GM12875 (cell line): ENCODE measurements around the gene CCDC43.
"Not testable (repeated sequence)": the region's sequence is repeated elsewhere in the genome, so short reads cannot be mapped to it uniquely, and the experiment has no call there.

Experiments
- H3K4me3 ChIP-seq: one replicate; pipeline ENCODE4 v1.5.1; 2011; ENCODE audit warnings: low read depth, low read length, control low read depth
- TF ChIP-seq, protein P1 (sequence below): IDR thresholded peaks from 2 replicates; pipeline ENCODE4 v1.5.1; 2011; ENCODE audit warnings: low read depth, mild to moderate bottlenecking, control low read depth, inconsistent platforms, low read length, moderate library complexity, borderline replicate concordance; ENCODE audit not compliant: insufficient read depth

The CCDC43 gene

DNA sequence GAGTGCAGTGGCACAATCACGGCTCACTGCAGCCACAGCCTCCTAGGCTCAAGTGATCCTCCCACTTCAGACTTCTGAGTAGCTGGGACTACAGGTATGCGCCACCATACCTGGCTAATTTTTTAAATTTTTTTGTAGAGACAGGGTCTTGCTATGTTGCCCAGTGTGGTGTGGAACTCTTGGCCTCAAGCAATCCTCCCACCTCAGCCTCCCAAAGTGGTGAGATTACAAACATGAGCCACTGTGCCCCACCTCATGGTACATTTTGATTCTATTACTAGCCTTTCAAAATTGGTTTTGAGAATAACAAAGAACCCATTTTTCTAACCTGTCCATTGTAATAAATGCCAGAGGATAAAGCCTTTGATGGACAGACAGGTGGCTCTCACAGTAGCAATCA is 1.4 kb downstream of the CCDC43 start:
- H3K4me3 ChIP-seq: no peak overlapping the region
- TF ChIP-seq, protein P1, sequence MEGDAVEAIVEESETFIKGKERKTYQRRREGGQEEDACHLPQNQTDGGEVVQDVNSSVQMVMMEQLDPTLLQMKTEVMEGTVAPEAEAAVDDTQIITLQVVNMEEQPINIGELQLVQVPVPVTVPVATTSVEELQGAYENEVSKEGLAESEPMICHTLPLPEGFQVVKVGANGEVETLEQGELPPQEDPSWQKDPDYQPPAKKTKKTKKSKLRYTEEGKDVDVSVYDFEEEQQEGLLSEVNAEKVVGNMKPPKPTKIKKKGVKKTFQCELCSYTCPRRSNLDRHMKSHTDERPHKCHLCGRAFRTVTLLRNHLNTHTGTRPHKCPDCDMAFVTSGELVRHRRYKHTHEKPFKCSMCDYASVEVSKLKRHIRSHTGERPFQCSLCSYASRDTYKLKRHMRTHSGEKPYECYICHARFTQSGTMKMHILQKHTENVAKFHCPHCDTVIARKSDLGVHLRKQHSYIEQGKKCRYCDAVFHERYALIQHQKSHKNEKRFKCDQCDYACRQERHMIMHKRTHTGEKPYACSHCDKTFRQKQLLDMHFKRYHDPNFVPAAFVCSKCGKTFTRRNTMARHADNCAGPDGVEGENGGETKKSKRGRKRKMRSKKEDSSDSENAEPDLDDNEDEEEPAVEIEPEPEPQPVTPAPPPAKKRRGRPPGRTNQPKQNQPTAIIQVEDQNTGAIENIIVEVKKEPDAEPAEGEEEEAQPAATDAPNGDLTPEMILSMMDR: no peak

DNA sequence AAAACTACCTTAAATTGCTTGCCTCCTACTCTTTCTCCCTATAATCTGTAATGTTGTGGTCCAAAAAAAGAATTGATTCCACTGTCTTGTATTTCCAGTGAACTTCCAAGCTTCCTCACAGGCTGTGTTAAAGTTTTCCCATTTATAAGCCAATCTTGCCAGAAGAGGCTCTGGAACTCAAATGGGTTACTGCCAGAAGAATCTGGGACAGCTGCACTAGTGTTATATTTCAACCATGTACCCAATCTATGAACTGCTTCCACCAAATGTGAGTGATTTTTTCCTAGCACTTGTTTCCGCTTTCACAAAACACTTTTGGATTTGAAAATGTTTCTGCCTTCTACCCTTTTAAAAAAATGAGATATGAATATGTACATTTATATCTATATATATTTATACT is 1.8 kb downstream of the CCDC43 start:
- TF ChIP-seq, protein P1: no peak
- no peak overlapping the region for H3K4me3 ChIP-seq

DNA sequence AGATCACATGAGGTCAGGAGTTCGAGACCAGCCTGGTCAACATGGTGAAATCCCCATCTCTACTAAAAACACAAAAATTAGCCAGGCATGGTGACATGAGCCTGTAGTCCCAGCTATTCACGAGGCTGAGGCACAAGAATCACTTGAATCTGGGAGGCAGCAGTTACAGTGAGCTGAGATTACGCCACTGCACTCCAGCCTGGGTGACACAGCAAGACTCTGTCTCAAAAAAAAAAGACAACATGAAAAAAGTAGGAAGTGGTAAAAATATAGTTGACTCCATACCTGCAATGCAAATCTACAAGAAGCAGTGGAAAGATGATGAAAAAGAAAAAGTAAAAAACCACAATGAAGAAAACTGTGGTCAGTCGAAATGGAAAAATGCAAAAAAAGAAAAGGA is 6.3 kb downstream of the CCDC43 start:
- H3K4me3 ChIP-seq: not testable (repeated sequence)

DNA sequence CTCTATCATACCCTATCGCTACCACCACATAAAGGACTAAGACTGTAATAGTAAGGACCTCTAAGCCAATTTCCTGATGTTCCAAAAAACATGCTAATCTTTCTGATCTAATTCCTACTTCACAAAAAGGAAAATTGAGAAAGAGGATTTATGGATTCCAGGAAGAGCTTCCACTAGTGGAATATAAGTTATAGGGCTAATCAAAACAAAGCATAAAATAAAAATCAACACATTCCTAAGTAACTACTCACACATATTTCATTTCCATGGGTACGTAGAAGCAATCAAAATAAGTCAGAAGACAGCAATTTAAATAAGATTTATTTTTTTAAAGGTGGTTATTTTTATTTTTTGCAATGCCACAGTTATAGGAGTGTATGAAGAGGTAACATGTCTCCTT is 12.4 kb downstream of the CCDC43 start:
- no peak overlapping the region for H3K4me3 ChIP-seq

DNA sequence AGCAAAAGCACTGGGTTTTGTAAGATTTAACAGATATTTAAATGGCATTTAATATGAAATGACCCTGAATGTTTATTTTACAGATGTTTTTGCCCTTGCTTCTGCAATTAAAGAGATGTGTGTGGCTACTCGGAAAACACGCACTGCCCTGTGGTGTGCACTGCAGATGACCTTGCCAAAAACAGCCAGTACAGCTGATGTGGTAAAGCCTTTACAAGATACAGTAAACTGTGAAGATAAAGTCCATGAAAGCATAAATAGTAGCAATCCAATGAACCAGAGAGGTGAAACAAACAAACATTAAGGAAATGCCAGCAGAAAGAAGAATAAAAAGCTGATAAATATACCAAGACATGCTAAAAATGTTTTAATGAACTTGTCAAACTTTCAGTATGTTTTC is 15.7 kb downstream of the CCDC43 start:
- H3K4me3 ChIP-seq: no peak overlapping the region
- TF ChIP-seq, protein P1: no peak

More for the DNA sequence above, 12.4 kb downstream of the CCDC43 start:
- TF ChIP-seq, protein P1: no peak

DNA sequence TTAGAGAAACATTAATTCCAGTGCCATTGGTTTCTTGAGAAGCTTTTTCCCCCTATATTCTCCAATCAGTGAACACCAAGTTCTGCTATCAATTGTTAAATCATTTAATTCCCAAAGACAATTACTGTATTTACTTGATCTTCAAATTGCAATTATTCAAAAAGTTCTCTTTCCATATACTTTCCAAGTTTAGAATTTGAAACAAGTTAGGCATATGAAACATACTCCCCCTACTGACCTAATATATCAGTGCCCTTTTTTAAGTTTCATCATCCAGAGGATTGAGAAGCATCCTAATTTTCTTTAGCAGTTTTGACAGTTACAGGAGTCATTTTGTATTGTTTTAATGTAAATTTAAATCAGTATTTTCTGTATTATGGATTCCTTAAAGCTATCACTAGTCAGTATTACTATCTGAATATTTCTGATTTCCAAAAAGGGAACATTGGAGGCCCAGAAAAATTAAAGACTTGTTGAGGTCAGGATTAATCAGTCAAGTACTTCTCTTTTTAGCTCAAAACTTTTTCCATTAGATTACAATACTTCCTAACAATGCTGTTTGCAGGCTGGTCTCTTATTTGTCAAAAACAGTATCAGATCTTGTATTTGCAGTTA is 17.0 kb downstream of the CCDC43 start:
- H3K4me3 ChIP-seq: no peak overlapping the region
- TF ChIP-seq, protein P1: peak; percentile 24; the same call in 1 of the 2 replicates

DNA sequence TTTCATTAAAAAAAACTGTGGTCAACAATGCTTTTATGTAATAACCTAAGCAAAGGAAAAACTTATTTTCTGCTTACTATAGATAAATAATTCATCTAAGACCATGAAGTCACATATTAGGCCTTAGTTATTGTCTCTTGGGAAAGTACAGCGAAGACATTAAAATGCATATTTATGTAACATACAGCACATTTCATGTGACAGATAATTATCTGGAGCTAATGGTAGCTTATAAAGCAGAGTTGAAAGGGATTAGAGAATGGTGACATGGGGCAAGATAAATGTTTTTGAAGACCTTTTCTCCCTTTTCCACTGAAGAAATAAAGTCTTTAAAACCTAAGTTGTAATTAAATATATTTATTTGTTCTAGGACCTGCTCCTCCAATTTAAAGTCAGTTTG is 23.6 kb downstream of the CCDC43 start:
- TF ChIP-seq, protein P1: no peak
- no peak overlapping the region for H3K4me3 ChIP-seq
